ENCODE data around the gene TBC1D22A.
A peak's percentile ranks its signal among the peaks of the same experiment; 100 is the strongest.

Gene TBC1D22A

GRCh38 chr22:46795845-46796565 is 33.6 kb downstream of the TBC1D22A start:
- DNase-seq: no peak

GRCh38 chr22:46796566-46797195 is 34.2 kb downstream of the TBC1D22A start:
- DNase-seq: no peak

- no peak for DNase-seq
Observed at GRCh38 chr22:46797355-46797754, 34.9 kb downstream of the TBC1D22A start.

GRCh38 chr22:46798041-46798365 is 35.6 kb downstream of the TBC1D22A start:
- DNase-seq: no peak

DNA sequence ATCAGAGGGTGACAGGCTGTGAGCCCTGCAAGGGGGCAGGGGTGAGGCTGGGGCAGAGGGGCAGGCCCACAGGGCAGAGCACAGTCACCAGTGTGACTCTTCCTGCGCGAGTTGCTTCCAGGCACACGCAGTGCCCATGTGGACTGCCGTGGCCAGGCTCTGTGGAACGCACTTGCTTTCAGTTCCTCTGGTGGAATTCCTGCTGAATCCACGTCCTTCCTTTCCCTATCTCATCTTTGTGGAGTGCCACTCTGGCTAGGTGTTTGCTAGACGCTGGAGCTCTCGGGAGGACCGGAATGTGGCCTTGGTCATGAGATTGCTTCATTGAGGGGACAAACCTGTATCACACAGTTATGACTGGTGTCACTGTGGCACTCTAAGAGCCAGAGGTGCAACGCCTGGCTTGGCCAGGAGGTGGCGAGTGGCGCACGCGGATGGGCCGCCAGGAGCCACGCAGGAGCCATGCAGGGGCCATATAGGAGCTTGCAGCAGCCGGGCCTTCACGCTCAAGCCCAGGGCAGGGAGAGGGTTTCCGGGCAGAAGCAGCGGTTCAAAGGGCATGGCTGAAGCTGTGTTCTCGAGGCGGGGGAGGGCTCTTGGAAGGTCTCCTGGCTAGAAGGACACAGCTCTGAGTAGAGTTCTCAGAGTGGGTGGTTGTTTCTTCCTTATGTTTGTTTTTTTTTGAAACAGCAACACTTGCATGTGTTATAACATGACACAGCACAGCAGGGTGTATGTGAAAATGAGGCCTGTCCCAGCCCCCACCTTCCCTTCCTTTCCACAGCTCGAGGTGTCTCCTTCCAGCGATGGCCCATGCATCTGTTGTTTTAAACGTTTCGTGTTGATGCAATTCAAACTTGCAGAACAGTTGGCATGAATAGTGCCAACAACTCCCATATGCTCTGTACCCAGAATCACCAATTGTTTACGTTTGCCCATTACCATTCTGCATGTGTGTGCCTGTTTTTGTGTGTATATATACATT is 36.2 kb downstream of the TBC1D22A start:
- DNase-seq: peak; percentile 70 to 76

- DNase-seq: no peak
Observed at GRCh38 chr22:46799626-46800025, 37.2 kb downstream of the TBC1D22A start.

GRCh38 chr22:46800102-46800857 is 37.8 kb downstream of the TBC1D22A start:
- no peak for DNase-seq

- DNase-seq: no peak
Observed at GRCh38 chr22:46801331-46801811, 38.9 kb downstream of the TBC1D22A start.

- DNase-seq: no peak
Observed at GRCh38 chr22:46801826-46802607, 39.6 kb downstream of the TBC1D22A start.

GRCh38 chr22:46802608-46803027 is 40.2 kb downstream of the TBC1D22A start:
- DNase-seq: no peak

- peak; percentile 78 to 79 for DNase-seq
Observed at GRCh38 chr22:46803031-46803880, 40.8 kb downstream of the TBC1D22A start.

GRCh38 chr22:46803936-46804335 is 41.5 kb downstream of the TBC1D22A start:
- no peak for DNase-seq

GRCh38 chr22:46806794-46807193 is 44.3 kb downstream of the TBC1D22A start:
- no peak for DNase-seq

DNA sequence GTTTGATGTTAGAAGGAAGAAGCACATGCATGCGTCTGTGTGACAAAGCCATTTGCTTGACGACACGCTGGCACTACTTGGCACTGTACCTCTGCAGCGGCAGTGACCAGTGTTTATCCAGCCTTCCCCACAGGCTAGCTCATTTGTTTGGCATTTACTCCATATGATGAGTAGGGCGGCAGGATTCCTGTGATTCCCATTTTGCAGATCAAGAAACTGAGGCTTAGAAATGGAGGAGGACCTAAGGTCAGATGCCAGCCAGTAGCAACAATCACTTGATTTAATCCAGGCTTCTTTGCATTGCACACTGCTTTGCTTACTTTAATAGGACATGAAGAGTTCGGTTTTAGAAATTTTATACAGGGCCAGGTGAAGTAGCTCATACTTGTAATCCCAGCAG is 45.0 kb downstream of the TBC1D22A start:
- DNase-seq: no peak

GRCh38 chr22:46809153-46809885 is 46.9 kb downstream of the TBC1D22A start:
- no peak for DNase-seq

- DNase-seq: no peak
Observed at GRCh38 chr22:46810856-46811786, 48.7 kb downstream of the TBC1D22A start.

DNA sequence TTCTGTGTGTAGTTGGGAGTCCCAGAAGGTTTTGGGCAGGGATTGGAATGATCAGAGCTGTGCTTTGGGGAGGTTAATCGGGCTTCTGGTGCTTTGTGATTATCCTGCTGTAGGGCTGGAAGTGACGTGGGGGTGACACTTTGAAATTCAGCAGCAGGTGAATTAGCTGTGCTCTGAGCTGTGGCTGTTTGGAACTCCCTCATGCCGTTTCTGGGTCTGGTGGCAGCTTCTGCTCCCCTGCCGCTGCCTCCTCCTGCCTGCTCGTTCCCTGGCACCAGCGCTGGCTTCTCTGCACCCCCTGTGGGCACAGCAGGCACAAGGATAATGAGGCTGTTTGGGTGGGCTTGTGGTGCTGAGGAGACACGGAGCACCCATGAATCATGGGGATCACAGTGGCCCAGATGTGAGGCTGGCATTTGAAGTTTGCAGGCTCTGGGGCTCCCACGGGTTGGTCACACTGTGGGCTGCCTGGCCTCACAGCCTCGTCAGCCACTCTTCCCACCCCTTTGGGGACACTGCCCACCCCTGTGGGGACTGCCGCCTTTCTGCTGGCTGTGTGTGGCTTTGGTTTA is 49.7 kb downstream of the TBC1D22A start:
- DNase-seq: no peak

DNA sequence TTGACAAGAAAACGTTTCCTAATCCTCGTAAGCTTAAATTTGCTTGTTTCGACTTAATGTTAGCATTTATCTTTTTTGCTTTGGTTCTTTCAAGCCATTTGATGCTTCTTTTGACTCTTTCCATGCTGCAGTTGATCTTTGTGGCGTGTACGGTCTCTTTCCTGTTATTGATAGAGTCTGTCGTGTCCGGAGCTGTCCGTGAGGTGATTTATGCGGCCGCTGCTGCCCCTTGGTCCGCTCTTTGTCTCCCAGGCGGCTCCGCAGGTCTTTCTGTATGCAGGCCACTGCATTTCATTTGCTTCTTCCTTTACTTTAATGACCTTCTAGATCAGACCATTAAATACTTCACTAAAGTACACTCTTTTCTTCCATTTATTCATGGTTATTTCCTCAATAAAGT is 50.3 kb downstream of the TBC1D22A start:
- DNase-seq: no peak
